SK-N-SH treated with all-trans-retinoic acid at 6 μM for 48 hours (cell line): ENCODE data around the gene MITF.

ENCODE experiments used
- ATAC-seq: fragments of 200-7000 bp; cut with Tn5 transposase; 3 replicates; pipeline ENCODE4 v1.9.1; 2020; ENCODE audit warnings: mild to moderate bottlenecking, moderate library complexity
- ARNTL ChIP-seq: fragments of 450-650 bp; formaldehyde crosslinking; IDR thresholded peaks from 2 replicates; pipeline ENCODE4 v1.5.0; 2020; ENCODE audit warnings: low read depth, mild to moderate bottlenecking, moderate library complexity, borderline replicate concordance
- CSDC2 ChIP-seq: fragments of 250-450 bp; sonication (Bioruptor Pico); IDR thresholded peaks from 2 replicates; pipeline ENCODE4 v1.5.0; 2020; ENCODE audit warnings: mild to moderate bottlenecking, moderate library complexity
- CSRNP3 ChIP-seq: fragments of 250-450 bp; sonication (Bioruptor Pico); IDR thresholded peaks from 2 replicates; pipeline ENCODE4 v1.5.1; 2021; ENCODE audit warnings: mild to moderate bottlenecking, moderate library complexity
- GLIS3 ChIP-seq: fragments of 250-450 bp; sonication (Bioruptor Pico); IDR thresholded peaks from 2 replicates; pipeline ENCODE4 v1.5.0; 2020; ENCODE audit warnings: mild to moderate bottlenecking, moderate library complexity
- ISL1 ChIP-seq: fragments of 250-450 bp; sonication (Bioruptor Pico); IDR thresholded peaks from 2 replicates; pipeline ENCODE4 v2.1.2; 2022; ENCODE audit warnings: mild to moderate bottlenecking, moderate library complexity
- OSR1 ChIP-seq: fragments of 250-450 bp; sonication (Bioruptor Pico); IDR thresholded peaks from 2 replicates; pipeline ENCODE4 v1.8.0; 2022; ENCODE audit warnings: moderate library complexity, mild to moderate bottlenecking, inconsistent platforms
- PATZ1 ChIP-seq: fragments of 250-450 bp; sonication (Bioruptor Pico); IDR thresholded peaks from 2 replicates; pipeline ENCODE4 v1.8.0; 2020; ENCODE audit warnings: mild to moderate bottlenecking, moderate library complexity, borderline replicate concordance
- POU6F1 ChIP-seq: fragments of 250-450 bp; sonication (Bioruptor Pico); IDR thresholded peaks from 2 replicates; pipeline ENCODE4 v1.8.0; 2021; ENCODE audit warnings: low read depth, mild to moderate bottlenecking, moderate library complexity, borderline replicate concordance
- PPARA ChIP-seq: fragments of 250-450 bp; sonication (Bioruptor Pico); IDR thresholded peaks from 2 replicates; pipeline ENCODE4 v1.5.0; 2020; ENCODE audit warnings: mild to moderate bottlenecking, borderline replicate concordance
- RARB ChIP-seq: fragments of 250-450 bp; sonication (Bioruptor Pico); IDR thresholded peaks from 2 replicates; pipeline ENCODE4 v1.8.0; 2021; ENCODE audit warnings: mild to moderate bottlenecking, moderate library complexity
- SNAI2 ChIP-seq: fragments of 250-450 bp; sonication (Bioruptor Pico); IDR thresholded peaks from 2 replicates; pipeline ENCODE4 v1.5.0; 2020; ENCODE audit warnings: mild to moderate bottlenecking, moderate library complexity
- TCF4 ChIP-seq: fragments of 250-450 bp; sonication (Bioruptor Pico); IDR thresholded peaks from 2 replicates; pipeline ENCODE4 v1.8.0; 2021; ENCODE audit warnings: mild to moderate bottlenecking, moderate library complexity, borderline replicate concordance
- TOX ChIP-seq: fragments of 250-450 bp; sonication (Bioruptor Pico); IDR thresholded peaks from 2 replicates; pipeline ENCODE4 v1.8.0; 2021; ENCODE audit warnings: mild to moderate bottlenecking, moderate library complexity, borderline replicate concordance
- TSHZ2 ChIP-seq: fragments of 250-450 bp; sonication (Bioruptor Pico); IDR thresholded peaks from 2 replicates; pipeline ENCODE4 v1.5.0; 2020; ENCODE audit warnings: mild to moderate bottlenecking, moderate library complexity
- ZC3H10 ChIP-seq: fragments of 250-450 bp; sonication (Bioruptor Pico); IDR thresholded peaks from 2 replicates; pipeline ENCODE4 v1.5.1; 2021; ENCODE audit warnings: mild to moderate bottlenecking, moderate library complexity
- ZFP3 ChIP-seq: fragments of 250-450 bp; sonication (Bioruptor Pico); IDR thresholded peaks from 2 replicates; pipeline ENCODE4 v1.5.0; 2020; ENCODE audit warnings: mild to moderate bottlenecking, moderate library complexity
- ZNF565 ChIP-seq: fragments of 450-650 bp; formaldehyde crosslinking; conservative IDR thresholded peaks from 2 replicates; pipeline ENCODE4 v1.5.0; 2020; ENCODE audit warnings: low read depth, mild to moderate bottlenecking, moderate library complexity
- ZNF70 ChIP-seq: fragments of 450-650 bp; formaldehyde crosslinking; IDR thresholded peaks from 2 replicates; pipeline ENCODE4 v1.5.0; 2020; ENCODE audit warnings: mild to moderate bottlenecking, moderate library complexity
- ZNF8 ChIP-seq: fragments of 450-650 bp; formaldehyde crosslinking; IDR thresholded peaks from 2 replicates; pipeline ENCODE4 v1.5.0; 2020; ENCODE audit warnings: mild to moderate bottlenecking, moderate library complexity

The MITF gene

GRCh38 chr3:69901802-69902201 is 162.5 kb downstream of the MITF start:
- no peak for ATAC-seq
- no peak for TF ChIP-seq TSHZ2 (CRISPR knock-in tag)
- TF ChIP-seq GLIS3 (CRISPR knock-in tag): no peak
- no peak for TF ChIP-seq ZC3H10 (CRISPR knock-in tag)
- TF ChIP-seq SNAI2: no peak
- TF ChIP-seq TCF4 (CRISPR knock-in tag): no peak
- no peak for TF ChIP-seq ZNF565 (CRISPR knock-in tag)
- no peak for TF ChIP-seq PPARA
- TF ChIP-seq ZFP3 (CRISPR knock-in tag): no peak
- TF ChIP-seq ZNF8 (CRISPR knock-in tag): no peak
- no peak for TF ChIP-seq PATZ1
- TF ChIP-seq CSRNP3 (CRISPR knock-in tag): no peak

- ATAC-seq: no peak
Measured at GRCh38 chr3:69902386-69902785, 163.1 kb downstream of the MITF start.

More at GRCh38 chr3:69902386-69902785, 163.1 kb downstream of the MITF start:
- TF ChIP-seq TOX: no peak
- no peak for TF ChIP-seq PATZ1
- no peak for TF ChIP-seq ZNF565 (CRISPR knock-in tag)
- TF ChIP-seq ZNF70 (CRISPR knock-in tag): no peak
- no peak for TF ChIP-seq SNAI2
- TF ChIP-seq OSR1: no peak
- TF ChIP-seq TCF4 (CRISPR knock-in tag): no peak
- TF ChIP-seq GLIS3 (CRISPR knock-in tag): no peak
- TF ChIP-seq ZNF8 (CRISPR knock-in tag): no peak
- TF ChIP-seq TSHZ2 (CRISPR knock-in tag): no peak
- no peak for TF ChIP-seq PPARA
- no peak for TF ChIP-seq CSDC2
- TF ChIP-seq POU6F1 (CRISPR knock-in tag): no peak
- TF ChIP-seq ZFP3 (CRISPR knock-in tag): no peak
- no peak for TF ChIP-seq ISL1 (CRISPR knock-in tag)
- no peak for TF ChIP-seq RARB (CRISPR knock-in tag)
- TF ChIP-seq ARNTL (CRISPR knock-in tag): no peak
